Hepatic stellate cell (primary cell): ENCODE data around the gene PTGDR.

Experiments
- DNase-seq: peaks from one replicate; pipeline ENCODE4 v3.0.0; 2011; ENCODE audit warnings: low spot score

The PTGDR gene

DNA sequence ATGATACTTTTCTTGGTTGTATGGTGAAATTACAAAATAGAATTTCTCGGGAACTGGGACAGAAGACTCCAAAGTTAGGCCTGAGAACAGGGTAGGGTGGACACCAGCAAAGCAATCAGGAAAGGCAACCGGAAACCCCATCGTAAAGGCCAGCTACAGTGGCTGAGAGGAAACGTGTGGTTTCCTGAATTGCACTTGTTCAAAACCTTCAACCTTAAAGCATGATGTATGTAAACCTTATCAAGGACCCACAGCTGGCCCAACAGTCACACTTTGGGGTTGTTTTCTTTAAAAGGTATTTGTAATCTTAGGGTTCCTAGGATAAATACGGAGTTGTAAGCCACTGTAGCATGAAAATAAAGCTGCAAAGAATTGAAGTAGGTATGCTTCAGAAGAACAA is 2.2 kb upstream of the PTGDR start:
- no peak for DNase-seq

- peak; percentile 59 for DNase-seq
These were observed 1.3 kb upstream of the PTGDR start for GRCh38 chr14:52266179-52266578.

GRCh38 chr14:52266782-52267181 is 716 bp upstream of the PTGDR start:
- peak; percentile 62 for DNase-seq

- peak; percentile 25 for DNase-seq
These were observed 972 bp downstream of the PTGDR start for GRCh38 chr14:52268279-52269061.

DNA sequence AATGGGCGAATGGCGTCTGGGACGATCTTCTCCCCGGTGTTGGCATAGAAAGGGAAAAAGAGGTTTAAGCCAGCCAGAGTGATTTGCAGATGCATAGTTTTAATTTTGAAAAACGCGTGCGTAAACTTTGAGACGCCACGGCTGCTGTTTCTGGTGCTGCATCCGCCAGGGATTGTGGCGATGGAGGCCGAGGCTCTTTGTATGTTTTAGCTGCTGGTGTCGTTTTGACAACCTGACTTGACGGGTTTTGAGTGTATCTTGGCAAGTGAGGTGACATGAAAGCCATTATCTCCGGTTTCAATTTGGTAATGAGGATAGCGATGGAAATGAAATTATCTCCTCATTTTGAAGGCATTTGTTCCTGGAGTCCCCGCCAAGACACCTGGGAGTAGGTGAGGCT is 1.6 kb downstream of the PTGDR start:
- no peak for DNase-seq

GRCh38 chr14:52269982-52270381 is 2.5 kb downstream of the PTGDR start:
- DNase-seq = no peak

- no peak for DNase-seq
These were observed 4.0 kb downstream of the PTGDR start for GRCh38 chr14:52271538-52271937.

DNA sequence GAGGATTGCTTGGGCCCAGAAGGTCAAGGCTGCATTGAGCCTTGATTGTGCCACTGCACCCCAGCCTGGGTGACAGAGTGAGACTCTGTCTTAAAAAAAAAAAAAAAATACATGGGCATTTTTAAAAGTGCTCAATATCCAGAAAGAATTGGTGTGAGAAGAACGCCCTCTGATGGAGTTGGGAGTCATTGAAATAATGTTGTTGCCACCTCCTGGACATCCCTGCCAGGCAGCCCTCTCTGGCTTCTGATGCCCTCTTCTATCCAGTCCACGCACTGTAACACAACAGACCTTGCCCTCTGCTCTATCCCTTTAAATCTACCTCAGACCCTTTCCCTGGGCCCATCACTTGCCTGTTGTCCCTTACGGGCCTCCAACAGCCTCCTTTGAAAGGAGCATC is 4.9 kb downstream of the PTGDR start:
- DNase-seq = peak; percentile 55

- DNase-seq = no peak
These were observed 7.9 kb downstream of the PTGDR start for GRCh38 chr14:52275372-52275771.

GRCh38 chr14:52277552-52277951 is 10.1 kb downstream of the PTGDR start:
- no peak for DNase-seq

DNA sequence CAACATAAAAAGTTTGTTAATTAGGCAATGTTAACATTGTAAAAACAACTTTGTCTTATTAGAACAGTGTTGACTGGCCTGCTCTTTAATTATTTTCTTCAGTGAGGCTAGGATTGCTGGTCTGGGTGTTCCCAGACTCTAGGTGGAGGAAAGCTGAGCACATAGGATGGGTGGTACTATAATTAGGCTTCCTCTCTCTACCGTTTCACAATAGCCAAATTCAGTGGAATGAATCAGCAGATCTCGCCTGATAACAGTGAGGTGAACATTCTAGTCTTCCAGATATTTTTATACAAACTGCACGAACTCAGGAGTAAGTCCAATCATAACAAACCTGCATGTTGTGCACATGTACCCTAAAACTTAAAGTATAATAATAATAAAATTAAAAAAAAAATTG is 11.9 kb downstream of the PTGDR start:
- DNase-seq = peak; percentile 34

- no peak for DNase-seq
These were observed 15.6 kb downstream of the PTGDR start for GRCh38 chr14:52283099-52283498.

DNA sequence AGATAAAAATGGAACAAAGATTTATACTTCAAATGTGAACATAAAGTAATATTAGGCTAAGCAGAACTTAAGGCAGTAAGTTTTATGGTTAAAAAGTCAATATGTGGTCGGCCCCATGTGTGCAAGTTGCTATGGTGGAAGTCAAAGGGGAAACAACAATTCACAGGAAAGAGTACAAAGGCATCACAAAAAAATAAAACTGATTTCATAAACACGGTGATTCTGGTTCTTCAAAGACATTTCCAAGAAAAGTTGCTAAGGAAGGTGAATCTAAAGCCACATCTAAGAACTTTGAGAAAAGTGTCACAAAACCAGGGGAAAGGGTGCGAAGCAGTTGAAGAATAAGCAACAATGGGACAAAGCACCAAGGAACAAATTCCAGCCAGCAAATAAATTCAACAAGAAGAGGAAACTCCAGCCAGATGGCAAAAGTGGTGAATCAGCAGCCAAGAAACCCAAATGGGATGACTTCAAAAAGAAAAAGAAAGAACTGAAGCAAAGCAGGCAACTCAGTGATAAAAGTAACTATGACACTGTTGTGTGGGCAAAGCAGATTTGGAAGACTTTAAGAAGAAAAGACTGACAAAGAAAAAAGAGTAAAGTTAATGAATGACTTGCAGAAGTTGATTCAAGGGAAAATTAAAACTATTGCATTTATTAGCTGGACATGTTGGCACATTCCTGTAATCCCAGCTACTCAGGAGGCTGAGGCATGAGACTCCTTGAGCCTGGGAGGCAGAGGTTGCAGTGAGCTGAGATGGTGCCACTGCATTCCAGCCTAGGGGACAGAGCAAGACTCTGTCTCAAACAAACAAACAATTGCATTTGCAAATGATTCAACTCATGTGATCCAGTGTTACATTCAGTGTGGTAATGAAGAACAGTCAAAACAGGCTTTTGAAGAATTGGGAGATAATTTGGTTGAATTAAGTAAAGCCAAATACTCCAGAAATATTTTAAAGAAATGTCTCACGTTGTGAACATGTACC is 19.5 kb downstream of the PTGDR start:
- no peak for DNase-seq

DNA sequence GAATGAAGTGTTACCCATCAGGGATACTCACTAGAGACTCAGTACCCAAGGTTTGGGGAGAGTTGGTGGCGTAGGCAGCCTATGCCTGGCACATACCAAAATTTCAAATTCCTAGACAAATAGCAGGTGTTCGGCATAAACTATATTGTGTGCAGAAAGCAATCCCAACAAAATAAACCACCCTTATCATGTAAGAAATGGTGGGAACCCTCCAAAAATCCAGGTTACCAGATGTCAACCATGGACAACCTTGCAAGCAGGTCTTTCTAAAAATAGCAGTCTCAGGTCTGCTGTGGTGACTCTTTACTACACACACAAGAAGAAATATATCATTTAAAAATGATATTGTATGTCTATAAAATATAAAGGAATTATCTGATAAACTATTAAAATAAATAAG is 28.9 kb downstream of the PTGDR start:
- no peak for DNase-seq

GRCh38 chr14:52298795-52299194 is 31.3 kb downstream of the PTGDR start:
- DNase-seq = no peak

GRCh38 chr14:52299692-52300278 is 32.3 kb downstream of the PTGDR start:
- peak; percentile 48 for DNase-seq

GRCh38 chr14:52303236-52303635 is 35.7 kb downstream of the PTGDR start:
- no peak for DNase-seq

GRCh38 chr14:52304248-52304904 is 36.9 kb downstream of the PTGDR start:
- no peak for DNase-seq

DNA sequence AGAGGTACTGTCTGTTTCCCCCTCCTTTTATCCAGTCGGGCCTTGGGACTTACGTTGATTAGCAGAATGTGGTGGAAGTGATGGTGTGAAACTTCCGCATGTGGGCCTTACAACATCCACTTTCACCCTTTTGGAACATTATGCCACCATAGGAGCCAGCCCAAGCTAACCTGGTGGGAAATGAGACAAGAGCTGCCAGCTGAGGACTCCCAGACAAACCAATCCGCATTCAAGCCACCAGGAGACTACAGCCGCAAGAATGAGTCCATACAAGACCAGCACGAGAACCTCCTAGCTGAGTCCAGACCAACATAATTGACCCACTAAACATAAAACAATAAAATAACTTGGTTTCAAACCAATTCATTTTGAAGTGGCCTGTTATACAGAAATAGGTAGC is 37.5 kb downstream of the PTGDR start:
- no peak for DNase-seq

GRCh38 chr14:52307376-52307775 is 39.9 kb downstream of the PTGDR start:
- no peak for DNase-seq

GRCh38 chr14:52307905-52308304 is 40.4 kb downstream of the PTGDR start:
- no peak for DNase-seq

GRCh38 chr14:52310541-52310940 is 43.0 kb downstream of the PTGDR start:
- DNase-seq = no peak
